ENCODE data around the gene TMEM200C. TPM values are rescaled to one million over a fixed set of nuclear protein-coding genes. Genes with fewer than 3 reads are reported as not detected.

Gene TMEM200C
- total and polyA plus RNA-seq, 4 experiments from 2014 or later: not detected

- intact Hi-C loops (cut with micrococcal nuclease): no loop called here
- DNase-seq: no peak
- Histone ChIP-seq H3K9me3 (ENCODE audit: control insufficient read depth in 1 of 2, low read length in 2 of 2) (no peaks in the 10 kb centered on the region), H3K27me3 (ENCODE audit: insufficient read depth, low read length) (no peaks in the 10 kb centered on the region), H3K36me3 (ENCODE audit: insufficient read depth, low read length) (no peaks in the 10 kb centered on the region), H3K27ac (ENCODE audit: low read depth, low read length) (no peak overlapping the region), H3K4me1 (ENCODE audit: insufficient read depth, low read length) (no peaks in the 10 kb centered on the region), H3K4me3 (ENCODE audit: low read length in 2 of 2) (no peak overlapping the region)
- no peak overlapping the region for H3K4me3 Mint-ChIP-seq
- peaks cover 0 to 2% of the 10 kb centered on the region in 2 donors for H3K27me3 Mint-ChIP-seq
- ChIA-PET POLR2A (ENCODE audit: partially characterized antibody) (no interaction called here), CTCF (ENCODE audit: partially characterized antibody) (no interaction called here)
- H3K9me3 Mint-ChIP-seq: peaks cover 0 to 9% (median 3%) of the 10 kb centered on the region in 8 donors
- no peak overlapping the region for H3K27ac Mint-ChIP-seq
- no peaks in the 10 kb centered on the region for H3K4me1 Mint-ChIP-seq
- H3K36me3 Mint-ChIP-seq: no peaks in the 10 kb centered on the region
Measured at GRCh38 chr18:5853253-5853652, 42.1 kb downstream of the TMEM200C start.

- H3K9me3 Mint-ChIP-seq: peaks cover 0 to 9% (median 2%) of the 10 kb centered on the region in 8 donors
- Histone ChIP-seq H3K9me3 (ENCODE audit: control insufficient read depth in 1 of 2, low read length in 2 of 2) (no peaks in the 10 kb centered on the region), H3K4me3 (ENCODE audit: low read length in 2 of 2) (no peak overlapping the region), H3K27ac (ENCODE audit: low read depth, low read length) (no peak overlapping the region), H3K36me3 (ENCODE audit: insufficient read depth, low read length) (no peaks in the 10 kb centered on the region), H3K27me3 (ENCODE audit: insufficient read depth, low read length) (no peaks in the 10 kb centered on the region), H3K4me1 (ENCODE audit: insufficient read depth, low read length) (no peaks in the 10 kb centered on the region)
- ChIA-PET POLR2A (ENCODE audit: partially characterized antibody) (no interaction called here), CTCF (ENCODE audit: partially characterized antibody) (no interaction called here)
- intact Hi-C loops (cut with micrococcal nuclease): no loop called here
- no peaks in the 10 kb centered on the region for H3K4me1 Mint-ChIP-seq
- no peak overlapping the region for H3K4me3 Mint-ChIP-seq
- peaks cover 0 to 4% of the 10 kb centered on the region in 2 donors for H3K27me3 Mint-ChIP-seq
- no peaks in the 10 kb centered on the region for H3K36me3 Mint-ChIP-seq
- DNase-seq: no peak
- no peak overlapping the region for H3K27ac Mint-ChIP-seq
Measured at GRCh38 chr18:5851998-5852397, 43.3 kb downstream of the TMEM200C start.

DNA sequence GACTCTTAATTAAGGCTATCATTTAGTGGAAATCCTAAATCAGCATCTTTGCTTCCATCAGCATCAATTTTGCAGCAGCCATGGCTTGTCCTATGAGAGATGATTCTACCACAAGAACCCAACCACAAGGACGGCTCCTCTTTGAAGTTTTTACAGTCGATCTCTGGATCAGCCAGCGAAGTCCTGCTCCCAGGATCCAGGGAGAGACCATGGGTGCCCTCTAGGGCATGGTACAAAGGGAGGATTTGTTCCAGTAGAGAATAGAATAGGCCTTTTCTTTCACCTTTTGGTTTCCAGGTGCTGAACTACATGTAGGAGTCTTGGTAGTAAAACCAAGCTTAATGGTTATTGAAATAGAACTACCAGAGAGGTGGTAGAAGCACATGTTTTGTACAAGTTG is 52.7 kb downstream of the TMEM200C start:
- peaks cover 0 to 1% (median 0%) of the 10 kb centered on the region in 8 donors for H3K9me3 Mint-ChIP-seq
- DNase-seq: no peak
- no peaks in the 10 kb centered on the region for H3K4me1 Mint-ChIP-seq
- no peaks in the 10 kb centered on the region for H3K9me3 ChIP-seq (ENCODE audit: control insufficient read depth in 1 of 2, low read length in 2 of 2)
- no peaks in the 10 kb centered on the region for H3K4me1 ChIP-seq (ENCODE audit: insufficient read depth, low read length)
- no peak overlapping the region for H3K27ac Mint-ChIP-seq
- no peak overlapping the region for H3K4me3 ChIP-seq (ENCODE audit: low read length in 2 of 2)
- no peaks in the 10 kb centered on the region for H3K27me3 ChIP-seq (ENCODE audit: insufficient read depth, low read length)
- H3K27ac ChIP-seq (ENCODE audit: low read depth, low read length): no peak overlapping the region
- no peaks in the 10 kb centered on the region for H3K36me3 ChIP-seq (ENCODE audit: insufficient read depth, low read length)
- POLR2A ChIA-PET (ENCODE audit: partially characterized antibody): no interaction called here
- H3K27me3 Mint-ChIP-seq: no peaks in the 10 kb centered on the region
- no peaks in the 10 kb centered on the region for H3K36me3 Mint-ChIP-seq
- intact Hi-C loops (cut with micrococcal nuclease): no loop called here
- no peak overlapping the region for H3K4me3 Mint-ChIP-seq
- CTCF ChIA-PET (ENCODE audit: partially characterized antibody): no interaction called here

DNA sequence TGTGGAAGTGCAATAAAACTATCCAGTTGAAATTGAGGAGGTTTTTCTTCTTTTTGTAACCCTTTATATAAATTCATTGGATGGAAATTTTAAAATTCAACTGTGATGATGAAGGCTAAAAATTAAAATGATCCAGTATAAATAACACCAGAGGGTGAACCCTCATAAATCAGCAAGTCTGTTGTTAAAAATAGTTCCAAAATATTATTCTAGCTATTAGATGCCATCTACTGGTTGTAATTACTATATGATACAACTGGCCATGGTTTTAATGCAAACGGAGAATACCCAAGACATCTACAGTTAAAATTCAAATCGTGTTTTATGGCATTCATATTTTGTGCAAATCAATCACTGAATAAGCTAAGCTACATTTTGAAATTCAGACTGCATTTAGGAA is 53.8 kb downstream of the TMEM200C start:
- Mint-ChIP-seq H3K36me3 (no peaks in the 10 kb centered on the region), H3K4me1 (no peaks in the 10 kb centered on the region), H3K27me3 (no peaks in the 10 kb centered on the region), H3K27ac (no peak overlapping the region), H3K9me3 (peaks cover 0 to 1% (median 0%) of the 10 kb centered on the region in 8 donors), H3K4me3 (no peak overlapping the region)
- Histone ChIP-seq H3K36me3 (ENCODE audit: insufficient read depth, low read length) (no peaks in the 10 kb centered on the region), H3K4me3 (ENCODE audit: low read length in 2 of 2) (no peak overlapping the region), H3K4me1 (ENCODE audit: insufficient read depth, low read length) (no peaks in the 10 kb centered on the region), H3K9me3 (ENCODE audit: control insufficient read depth in 1 of 2, low read length in 2 of 2) (no peaks in the 10 kb centered on the region), H3K27ac (ENCODE audit: low read depth, low read length) (no peak overlapping the region), H3K27me3 (ENCODE audit: insufficient read depth, low read length) (no peaks in the 10 kb centered on the region)
- intact Hi-C loops (cut with micrococcal nuclease): no loop called here
- CTCF ChIA-PET (ENCODE audit: partially characterized antibody): no interaction called here
- POLR2A ChIA-PET (ENCODE audit: partially characterized antibody): no interaction called here
- DNase-seq: no peak

GRCh38 chr18:5840547-5840946 is 54.8 kb downstream of the TMEM200C start:
- no peak overlapping the region for H3K27ac Mint-ChIP-seq
- Histone ChIP-seq H3K9me3 (ENCODE audit: control insufficient read depth in 1 of 2, low read length in 2 of 2) (no peaks in the 10 kb centered on the region), H3K4me1 (ENCODE audit: insufficient read depth, low read length) (no peaks in the 10 kb centered on the region), H3K27me3 (ENCODE audit: insufficient read depth, low read length) (no peaks in the 10 kb centered on the region), H3K4me3 (ENCODE audit: low read length in 2 of 2) (no peak overlapping the region), H3K36me3 (ENCODE audit: insufficient read depth, low read length) (no peaks in the 10 kb centered on the region), H3K27ac (ENCODE audit: low read depth, low read length) (no peak overlapping the region)
- CTCF ChIA-PET (ENCODE audit: partially characterized antibody): interaction anchor here (0.9 kb wide), 1 partner anchor 10 kb away, joined by 3 read pairs; no protein-coding TSS in a partner anchor
- DNase-seq: no peak
- intact Hi-C loops (cut with micrococcal nuclease): no loop called here
- no peak overlapping the region for H3K4me3 Mint-ChIP-seq
- H3K36me3 Mint-ChIP-seq: no peaks in the 10 kb centered on the region
- POLR2A ChIA-PET (ENCODE audit: partially characterized antibody): no interaction called here
- no peaks in the 10 kb centered on the region for H3K27me3 Mint-ChIP-seq
- H3K9me3 Mint-ChIP-seq: no peaks in the 10 kb centered on the region
- no peaks in the 10 kb centered on the region for H3K4me1 Mint-ChIP-seq

DNA sequence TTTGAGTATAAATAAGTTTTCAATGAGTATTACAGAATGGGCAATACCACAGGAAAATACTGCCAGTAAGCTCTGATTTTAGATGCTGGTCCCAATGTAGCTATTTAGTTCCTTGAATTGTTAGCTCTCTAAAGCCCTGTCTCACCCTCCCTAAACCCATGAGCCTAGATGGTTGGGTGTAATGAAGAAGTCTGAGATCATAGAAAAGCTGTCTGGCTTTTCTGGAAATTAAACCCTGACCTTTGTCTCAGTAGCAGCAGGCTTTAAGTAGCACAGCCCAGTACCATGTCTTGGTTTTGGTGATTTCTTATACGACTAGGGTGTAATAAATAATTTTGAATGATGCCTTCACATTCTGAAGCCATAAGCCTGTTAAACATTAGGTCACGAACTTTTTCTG is 55.3 kb downstream of the TMEM200C start:
- H3K27ac Mint-ChIP-seq: no peak overlapping the region
- H3K27me3 ChIP-seq (ENCODE audit: insufficient read depth, low read length): no peaks in the 10 kb centered on the region
- H3K4me1 ChIP-seq (ENCODE audit: insufficient read depth, low read length): no peaks in the 10 kb centered on the region
- no peaks in the 10 kb centered on the region for H3K27me3 Mint-ChIP-seq
- no peak overlapping the region for H3K4me3 ChIP-seq (ENCODE audit: low read length in 2 of 2)
- H3K4me3 Mint-ChIP-seq: no peak overlapping the region
- no peaks in the 10 kb centered on the region for H3K36me3 Mint-ChIP-seq
- H3K27ac ChIP-seq (ENCODE audit: low read depth, low read length): no peak overlapping the region
- H3K4me1 Mint-ChIP-seq: no peaks in the 10 kb centered on the region
- H3K9me3 ChIP-seq (ENCODE audit: control insufficient read depth in 1 of 2, low read length in 2 of 2): no peaks in the 10 kb centered on the region
- H3K9me3 Mint-ChIP-seq: no peaks in the 10 kb centered on the region
- intact Hi-C loops (cut with micrococcal nuclease): no loop called here
- no peaks in the 10 kb centered on the region for H3K36me3 ChIP-seq (ENCODE audit: insufficient read depth, low read length)
- CTCF ChIA-PET (ENCODE audit: partially characterized antibody): no interaction called here
- POLR2A ChIA-PET (ENCODE audit: partially characterized antibody): no interaction called here
- no peak for DNase-seq

DNA sequence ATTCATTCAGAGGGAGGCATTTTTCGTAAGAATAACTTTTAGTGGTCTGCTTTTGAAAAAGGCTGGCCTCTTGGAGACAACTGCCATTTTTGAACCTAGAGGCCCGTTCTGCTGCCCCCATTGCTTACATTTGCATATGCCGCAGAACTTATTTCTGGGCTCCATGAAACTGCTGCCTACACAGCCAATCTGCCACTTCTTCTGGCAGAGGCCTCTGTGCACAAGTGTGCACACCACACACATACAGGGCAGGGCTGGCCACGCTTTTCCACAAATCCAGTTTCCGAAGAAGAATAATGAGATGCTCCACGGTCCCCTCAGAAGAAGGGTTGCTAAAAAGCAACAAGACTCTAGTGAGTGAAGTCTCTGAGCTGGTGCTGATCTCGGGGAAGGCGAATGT is 56.2 kb downstream of the TMEM200C start:
- Histone ChIP-seq H3K27ac (ENCODE audit: low read depth, low read length) (no peak overlapping the region), H3K36me3 (ENCODE audit: insufficient read depth, low read length) (no peaks in the 10 kb centered on the region), H3K27me3 (ENCODE audit: insufficient read depth, low read length) (no peaks in the 10 kb centered on the region), H3K4me3 (ENCODE audit: low read length in 2 of 2) (no peak overlapping the region), H3K9me3 (ENCODE audit: control insufficient read depth in 1 of 2, low read length in 2 of 2) (no peaks in the 10 kb centered on the region), H3K4me1 (ENCODE audit: insufficient read depth, low read length) (no peaks in the 10 kb centered on the region)
- H3K36me3 Mint-ChIP-seq: no peaks in the 10 kb centered on the region
- H3K27ac Mint-ChIP-seq: no peak overlapping the region
- POLR2A ChIA-PET (ENCODE audit: partially characterized antibody): no interaction called here
- no peak for DNase-seq
- H3K9me3 Mint-ChIP-seq: no peaks in the 10 kb centered on the region
- intact Hi-C loops (cut with micrococcal nuclease): no loop called here
- no peaks in the 10 kb centered on the region for H3K27me3 Mint-ChIP-seq
- no peak overlapping the region for H3K4me3 Mint-ChIP-seq
- H3K4me1 Mint-ChIP-seq: no peaks in the 10 kb centered on the region
- CTCF ChIA-PET (ENCODE audit: partially characterized antibody): no interaction called here
